Peyer's patch (tissue), 4 donors: ENCODE measurements around the gene TNFRSF17. TPM values are rescaled to one million over a fixed set of nuclear protein-coding genes. Genes with fewer than 3 reads are reported as not detected.

Experiments used
- DNase-seq, 3 donors: peaks; one replicate each; pipeline ENCODE4 v3.0.0-alpha.2; 2017 to 2019
- H3K27ac ChIP-seq, 4 donors: fragments of 200-600 bp; sonication (generic); one replicate each; pipeline ENCODE4 v1.5.1; 2016 to 2019
- H3K27me3 ChIP-seq, 2 donors: fragments of 200-600 bp; sonication (generic); one replicate each; pipeline ENCODE4 v1.5.1; 2019
- H3K36me3 ChIP-seq, 3 donors: fragments of 200-600 bp; sonication (generic); one replicate each; pipeline ENCODE4 v1.5.1; 2016 to 2019
- H3K4me1 ChIP-seq, 4 donors: fragments of 200-600 bp; sonication (generic); one replicate each; pipeline ENCODE4 v1.5.1; 2016 to 2019
- H3K4me3 ChIP-seq, 4 donors: fragments of 200-600 bp; sonication (generic); 1 replicate in 3 of 4; 2 replicates in 1 of 4; pipeline ENCODE4 v1.5.1; 2016 to 2019; ENCODE audit warnings: mild to moderate bottlenecking in 1 of 4
- H3K9me3 ChIP-seq, 4 donors: fragments of 200-600 bp; sonication (generic); one replicate each; pipeline ENCODE4 v1.5.1; 2016 to 2019; ENCODE audit warnings: mild to moderate bottlenecking in 1 of 4
- POLR2A ChIP-seq, 2 donors: fragments of 450-650 bp; IDR thresholded peaks; one replicate each; pipeline ENCODE4 v1.5.1; 2017; ENCODE audit warnings: antibody characterized with exemption in 2 of 2, mild to moderate bottlenecking in 2 of 2, moderate library complexity in 2 of 2
- total RNA-seq, 4 donors: library from RNA; depleted of rRNA; stranded (reverse); fragments of >200 nt; gene quantifications; one replicate each; pipeline ENCODE4 v1.1.0, GENCODE V29; 2016
- TF ChIP-seq, protein P1 (sequence below), 6 experiments: fragments of 450-650 bp in 4 of 6; fragments of 200-600 bp in 2 of 6; sonication (generic) in 1 of 6; IDR thresholded peaks; one replicate each; pipeline ENCODE4 v1.5.1; 2017 to 2019; ENCODE audit warnings: antibody characterized with exemption in 6 of 6, mild to moderate bottlenecking in 3 of 6, moderate library complexity in 1 of 6

Gene TNFRSF17
- total RNA-seq, 4 donors from 2014 or later, result not detected

DNA sequence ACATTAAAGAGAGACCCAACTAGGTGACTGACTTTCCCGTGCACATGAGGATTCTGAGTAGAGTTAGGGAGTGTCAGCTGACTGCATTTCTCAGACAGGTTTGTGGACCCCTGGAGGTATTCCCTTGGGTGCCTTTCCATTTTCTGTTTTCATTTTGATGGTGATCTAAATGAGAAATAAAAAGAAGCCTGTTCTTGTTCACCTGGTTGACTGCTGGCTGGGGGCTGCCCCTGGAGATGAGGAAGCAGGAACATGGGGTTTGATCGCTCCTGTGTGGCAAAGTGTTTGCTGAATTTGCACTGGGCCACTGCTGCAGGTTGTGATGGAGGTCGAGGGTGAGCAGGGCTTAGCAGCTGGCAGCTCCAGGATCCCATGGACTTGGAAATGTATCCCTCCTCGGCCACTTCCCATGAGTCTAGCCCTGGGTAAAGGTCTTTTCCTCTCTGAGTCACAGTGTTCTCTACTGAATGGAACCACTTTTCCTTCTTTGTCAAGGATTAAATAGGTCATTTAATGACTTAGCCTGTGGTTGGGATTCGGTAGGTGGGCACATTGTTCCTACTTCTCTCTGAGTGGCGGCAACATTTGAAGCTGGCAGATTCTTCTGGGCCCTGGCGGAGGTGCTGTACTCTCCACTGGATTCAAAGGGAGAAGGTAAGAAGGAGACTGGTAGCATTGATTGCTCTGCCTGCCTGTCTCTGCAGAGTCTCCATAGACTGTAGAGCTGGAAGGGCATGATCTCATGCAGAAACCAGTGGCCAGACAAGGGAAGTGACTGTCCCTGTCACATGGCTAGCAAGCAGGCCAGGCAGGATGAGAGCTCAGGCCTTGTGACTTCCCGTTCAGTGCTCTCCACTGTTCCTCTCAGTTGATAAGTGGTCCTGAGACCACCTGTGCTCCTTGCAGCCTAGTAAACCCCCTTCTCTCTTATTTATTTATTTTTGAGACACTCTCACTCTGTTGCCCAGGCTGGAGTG is 29.4 kb downstream of the TNFRSF17 start:
- no peak for TF ChIP-seq POLR2A (IDR thresholded peaks at IDR 0.05)
- TF ChIP-seq, protein P1, sequence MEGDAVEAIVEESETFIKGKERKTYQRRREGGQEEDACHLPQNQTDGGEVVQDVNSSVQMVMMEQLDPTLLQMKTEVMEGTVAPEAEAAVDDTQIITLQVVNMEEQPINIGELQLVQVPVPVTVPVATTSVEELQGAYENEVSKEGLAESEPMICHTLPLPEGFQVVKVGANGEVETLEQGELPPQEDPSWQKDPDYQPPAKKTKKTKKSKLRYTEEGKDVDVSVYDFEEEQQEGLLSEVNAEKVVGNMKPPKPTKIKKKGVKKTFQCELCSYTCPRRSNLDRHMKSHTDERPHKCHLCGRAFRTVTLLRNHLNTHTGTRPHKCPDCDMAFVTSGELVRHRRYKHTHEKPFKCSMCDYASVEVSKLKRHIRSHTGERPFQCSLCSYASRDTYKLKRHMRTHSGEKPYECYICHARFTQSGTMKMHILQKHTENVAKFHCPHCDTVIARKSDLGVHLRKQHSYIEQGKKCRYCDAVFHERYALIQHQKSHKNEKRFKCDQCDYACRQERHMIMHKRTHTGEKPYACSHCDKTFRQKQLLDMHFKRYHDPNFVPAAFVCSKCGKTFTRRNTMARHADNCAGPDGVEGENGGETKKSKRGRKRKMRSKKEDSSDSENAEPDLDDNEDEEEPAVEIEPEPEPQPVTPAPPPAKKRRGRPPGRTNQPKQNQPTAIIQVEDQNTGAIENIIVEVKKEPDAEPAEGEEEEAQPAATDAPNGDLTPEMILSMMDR (IDR thresholded peaks at IDR 0.05), result no peak
- Histone ChIP-seq H3K36me3 (no peaks in the 10 kb centered on the region), H3K27ac (peak overlapping the region in 3 of 4 donors; percentile 29 to 43 (median 31)), H3K4me1 (no peaks in the 10 kb centered on the region), H3K9me3 (no peaks in the 10 kb centered on the region), H3K27me3 (no peaks in the 10 kb centered on the region), H3K4me3 (no peak overlapping the region)
- peak in 1 of 3 donors; percentile 56 for DNase-seq

- H3K4me3 ChIP-seq, result no peak overlapping the region
- H3K27me3 ChIP-seq, result no peaks in the 10 kb centered on the region
- TF ChIP-seq POLR2A (IDR thresholded peaks at IDR 0.05), result no peak
- TF ChIP-seq, protein P1 (IDR thresholded peaks at IDR 0.05), result no peak
- H3K36me3 ChIP-seq, result no peaks in the 10 kb centered on the region
- H3K4me1 ChIP-seq, result no peaks in the 10 kb centered on the region
- no peak overlapping the region for H3K27ac ChIP-seq
- H3K9me3 ChIP-seq, result no peaks in the 10 kb centered on the region
- no peak for DNase-seq
Measured at GRCh38 chr16:11996433-11997330, 31.7 kb downstream of the TNFRSF17 start.

- no peak overlapping the region for H3K27ac ChIP-seq
- no peaks in the 10 kb centered on the region for H3K9me3 ChIP-seq
- peaks cover 0 to 4% (median 0%) of the 10 kb centered on the region in 3 donors for H3K36me3 ChIP-seq
- H3K4me1 ChIP-seq, result no peaks in the 10 kb centered on the region
- TF ChIP-seq, protein P1 (IDR thresholded peaks at IDR 0.05), result no peak
- no peak for TF ChIP-seq POLR2A (IDR thresholded peaks at IDR 0.05)
- H3K27me3 ChIP-seq, result no peaks in the 10 kb centered on the region
- no peak overlapping the region for H3K4me3 ChIP-seq
- DNase-seq, result no peak
Measured at GRCh38 chr16:12000032-12000431, 35.0 kb downstream of the TNFRSF17 start.

- H3K36me3 ChIP-seq, result peaks cover 0 to 7% (median 0%) of the 10 kb centered on the region in 3 donors
- DNase-seq, result no peak
- no peak overlapping the region for H3K27ac ChIP-seq
- H3K4me1 ChIP-seq, result no peaks in the 10 kb centered on the region
- H3K27me3 ChIP-seq, result no peaks in the 10 kb centered on the region
- no peak overlapping the region for H3K4me3 ChIP-seq
- TF ChIP-seq, protein P1 (IDR thresholded peaks at IDR 0.05), result no peak
- no peak for TF ChIP-seq POLR2A (IDR thresholded peaks at IDR 0.05)
- H3K9me3 ChIP-seq, result no peaks in the 10 kb centered on the region
Measured at GRCh38 chr16:12002447-12003006, 37.5 kb downstream of the TNFRSF17 start.

- peaks cover 0 to 7% (median 0%) of the 10 kb centered on the region in 3 donors for H3K36me3 ChIP-seq
Measured at GRCh38 chr16:12006637-12007036, 41.6 kb downstream of the TNFRSF17 start.

More at GRCh38 chr16:12006637-12007036, 41.6 kb downstream of the TNFRSF17 start:
- H3K27me3 ChIP-seq, result no peaks in the 10 kb centered on the region
- TF ChIP-seq, protein P1 (IDR thresholded peaks at IDR 0.05), result no peak
- TF ChIP-seq POLR2A (IDR thresholded peaks at IDR 0.05), result no peak
- H3K4me3 ChIP-seq, result no peak overlapping the region
- no peak overlapping the region for H3K27ac ChIP-seq
- peaks cover 0 to 2% (median 0%) of the 10 kb centered on the region in 4 donors for H3K4me1 ChIP-seq
- no peak for DNase-seq
- H3K9me3 ChIP-seq, result no peaks in the 10 kb centered on the region
